Measurements from ENCODE around the gene GUCY1B1.

- no peak for TF ChIP-seq EP300 (IDR thresholded peaks at IDR 0.05)
- TF ChIP-seq MAFK (IDR thresholded peaks at IDR 0.05; ENCODE audit: partially characterized antibody), result no peak
- TF ChIP-seq CTCF (IDR thresholded peaks at IDR 0.05), result no peak
- no peak for TF ChIP-seq MAX (IDR thresholded peaks at IDR 0.05)
- no peak for TF ChIP-seq RNF2 (IDR thresholded peaks at IDR 0.05; ENCODE audit: borderline replicate concordance, low read depth)
- TF ChIP-seq BCL3 (IDR thresholded peaks at IDR 0.05), result no peak
- no peak for TF ChIP-seq CEBPB (IDR thresholded peaks at IDR 0.05)
- TF ChIP-seq MAZ (IDR thresholded peaks at IDR 0.05; ENCODE audit: borderline replicate concordance, low read depth, low read length), result no peak
- no peak for TF ChIP-seq USF2 (IDR thresholded peaks at IDR 0.05)
- TF ChIP-seq CHD4 (IDR thresholded peaks at IDR 0.05; ENCODE audit: borderline replicate concordance), result no peak
- TF ChIP-seq HDAC2 (IDR thresholded peaks at IDR 0.05), result no peak
- no peak for TF ChIP-seq POLR2AphosphoS2 (conservative IDR thresholded peaks at IDR 0.05; ENCODE audit: low read length)
Measured at GRCh38 chr4:155773196-155773800, 14.5 kb downstream of the GUCY1B1 start.
